Gastroesophageal sphincter (tissue), 4 donors: ENCODE results near the gene IRF1. TPM values are rescaled to one million over a fixed set of nuclear protein-coding genes. Genes with fewer than 3 reads are reported as not detected.

ENCODE experiments used
- ATAC-seq: fragments of 150-250 bp; one replicate; pipeline ENCODE4 v1.9.1; 2016; ENCODE audit warnings: mild to moderate bottlenecking, moderate library complexity
- H3K27ac ChIP-seq, 4 donors: fragments of 200-600 bp; sonication (generic) in 3 of 4; 1 replicate in 3 of 4; 2 replicates in 1 of 4; pipeline ENCODE4 v1.5.1; 2016 to 2019
- H3K27me3 ChIP-seq: fragments of 200-600 bp; sonication (generic); one replicate; pipeline ENCODE4 v1.5.1; 2019
- H3K36me3 ChIP-seq, 2 donors: fragments of 200-600 bp; sonication (generic); one replicate each; pipeline ENCODE4 v1.5.1; 2019; ENCODE audit warnings: control low read depth in 1 of 2
- H3K4me1 ChIP-seq, 3 donors: fragments of 200-600 bp; sonication (generic); 1 replicate in 2 of 3; 2 replicates in 1 of 3; pipeline ENCODE4 v1.5.1; 2016 to 2019; ENCODE audit warnings: control low read depth in 2 of 3
- H3K4me3 ChIP-seq, 2 donors: fragments of 200-600 bp; sonication (generic); one replicate each; pipeline ENCODE4 v1.5.1; 2019; ENCODE audit warnings: mild to moderate bottlenecking in 1 of 2, moderate library complexity in 1 of 2
- H3K9me3 ChIP-seq, 3 donors: fragments of 200-600 bp; sonication (generic); one replicate each; pipeline ENCODE4 v1.5.1; 2017 to 2019; ENCODE audit warnings: control low read depth in 2 of 3
- CTCF ChIP-seq, 4 experiments: fragments of 200-600 bp in 2 of 4; fragments of 450-650 bp in 2 of 4; sonication (generic) in 1 of 4; IDR thresholded peaks; one replicate each; pipeline ENCODE4 v1.5.1; 2017 to 2019; ENCODE audit warnings: antibody characterized with exemption in 4 of 4, mild to moderate bottlenecking in 2 of 4, moderate library complexity in 2 of 4
- EP300 ChIP-seq: sonication (generic); formaldehyde crosslinking; IDR thresholded peaks from one replicate; pipeline ENCODE4 v1.6.1; 2017; ENCODE audit warnings: antibody characterized with exemption, mild to moderate bottlenecking
- POLR2A ChIP-seq, 2 donors: fragments of 450-650 bp; IDR thresholded peaks; one replicate each; pipeline ENCODE4 v1.6.1; 2017; ENCODE audit warnings: antibody characterized with exemption in 2 of 2, mild to moderate bottlenecking in 2 of 2, moderate library complexity in 1 of 2
- POLR2AphosphoS5 ChIP-seq: sonication (generic); formaldehyde crosslinking; IDR thresholded peaks from one replicate; pipeline ENCODE4 v1.6.1; 2017; ENCODE audit warnings: antibody characterized with exemption
- WGBS, 2 donors: methylation state at CpG; one replicate each; pipeline ENCODE4 v1.1.5; 2018; ENCODE audit warnings: low coverage in 1 of 2; 5-methylcytosine and 5-hydroxymethylcytosine counted together
- total RNA-seq, 4 donors: library from RNA; depleted of rRNA; stranded (reverse); fragments of >200 nt; gene quantifications; one replicate each; pipeline ENCODE4 v1.1.0, GENCODE V29; 2016

The IRF1 gene
- total RNA-seq, 4 donors from 2014 or later: 10.9 to 74.3 (median 19.4) TPM

- no peak for TF ChIP-seq POLR2AphosphoS5
- no peaks in the 10 kb centered on the region for H3K27me3 ChIP-seq
- WGBS, 2 donors: 83 to 96% methylated on average over 2 to 4 of the region's 12 CpGs
- H3K4me1 ChIP-seq: peaks cover 0 to 71% (median 40%) of the 10 kb centered on the region in 3 donors
- ATAC-seq: no peak
- peaks cover 0 to 46% of the 10 kb centered on the region in 2 donors for H3K36me3 ChIP-seq
- H3K4me3 ChIP-seq: no peak overlapping the region
- H3K9me3 ChIP-seq: no peaks in the 10 kb centered on the region
- peak overlapping the region in 2 of 4 donors; percentile 23 to 28 for H3K27ac ChIP-seq
These were observed 31.3 kb downstream of the IRF1 start for GRCh38 chr5:132459031-132459982.

GRCh38 chr5:132458651-132459030, 31.9 kb downstream of the IRF1 start:
- Histone ChIP-seq H3K4me3 (no peak overlapping the region), H3K4me1 (peaks cover 0 to 64% (median 34%) of the 10 kb centered on the region in 3 donors), H3K36me3 (peaks cover 0 to 53% of the 10 kb centered on the region in 2 donors), H3K9me3 (no peaks in the 10 kb centered on the region), H3K27me3 (no peaks in the 10 kb centered on the region), H3K27ac (peak overlapping the region in 1 of 4 donors; percentile 23)
- 89% methylated on average over 1 of the region's 1 CpG; no CpG with 5 or more reads in 1 of the 2 donors for WGBS, 2 donors
- no peak for ATAC-seq
- no peak for TF ChIP-seq POLR2A (IDR thresholded peaks at IDR 0.05)
- TF ChIP-seq POLR2AphosphoS5: no peak
- no peak for TF ChIP-seq CTCF (IDR thresholded peaks at IDR 0.05)
- no peak for TF ChIP-seq EP300

GRCh38 chr5:132458226-132458560, 32.4 kb downstream of the IRF1 start:
- Histone ChIP-seq H3K27ac (no peak overlapping the region), H3K4me3 (no peak overlapping the region), H3K4me1 (peaks cover 0 to 60% (median 32%) of the 10 kb centered on the region in 3 donors), H3K27me3 (no peaks in the 10 kb centered on the region), H3K36me3 (peaks cover 0 to 57% of the 10 kb centered on the region in 2 donors), H3K9me3 (no peaks in the 10 kb centered on the region)
- 87 to 88% methylated on average over 3 of the region's 3 CpGs for WGBS, 2 donors
- ATAC-seq: no peak
- TF ChIP-seq POLR2A (IDR thresholded peaks at IDR 0.05) (no peak), POLR2AphosphoS5 (no peak), EP300 (no peak), CTCF (IDR thresholded peaks at IDR 0.05) (no peak)

GRCh38 chr5:132457371-132458225, 33.0 kb downstream of the IRF1 start:
- peaks cover 0 to 54% (median 32%) of the 10 kb centered on the region in 3 donors for H3K4me1 ChIP-seq
- no peak for TF ChIP-seq CTCF (IDR thresholded peaks at IDR 0.05)
- TF ChIP-seq POLR2AphosphoS5: peak; percentile 33
- no peaks in the 10 kb centered on the region for H3K9me3 ChIP-seq
- ATAC-seq: peak; percentile 88
- no peak overlapping the region for H3K4me3 ChIP-seq
- WGBS, 2 donors: 58 to 89% methylated on average over 1 to 2 of the region's 2 CpGs
- peaks cover 0 to 57% of the 10 kb centered on the region in 2 donors for H3K36me3 ChIP-seq
- peak overlapping the region in 3 of 4 donors; percentile 57 to 62 (median 60) for H3K27ac ChIP-seq
- no peaks in the 10 kb centered on the region for H3K27me3 ChIP-seq

- ATAC-seq: no peak
- no peaks in the 10 kb centered on the region for H3K27me3 ChIP-seq
- peaks cover 0 to 57% of the 10 kb centered on the region in 2 donors for H3K36me3 ChIP-seq
- no peak overlapping the region for H3K4me3 ChIP-seq
- WGBS, 2 donors: 60% methylated on average over 2 of the region's 6 CpGs; no CpG with 5 or more reads in 1 of the 2 donors
- H3K9me3 ChIP-seq: no peaks in the 10 kb centered on the region
- H3K27ac ChIP-seq: peak overlapping the region in 3 of 4 donors; percentile 57 to 62 (median 60)
- H3K4me1 ChIP-seq: peaks cover 0 to 52% (median 32%) of the 10 kb centered on the region in 3 donors
- TF ChIP-seq POLR2AphosphoS5 (no peak), CTCF (IDR thresholded peaks at IDR 0.05) (no peak), EP300 (no peak), POLR2A (IDR thresholded peaks at IDR 0.05) (no peak)
These were observed 33.6 kb downstream of the IRF1 start for GRCh38 chr5:132456987-132457361.
